ENCODE results near the gene GNG4.

GNG4 gene

DNA sequence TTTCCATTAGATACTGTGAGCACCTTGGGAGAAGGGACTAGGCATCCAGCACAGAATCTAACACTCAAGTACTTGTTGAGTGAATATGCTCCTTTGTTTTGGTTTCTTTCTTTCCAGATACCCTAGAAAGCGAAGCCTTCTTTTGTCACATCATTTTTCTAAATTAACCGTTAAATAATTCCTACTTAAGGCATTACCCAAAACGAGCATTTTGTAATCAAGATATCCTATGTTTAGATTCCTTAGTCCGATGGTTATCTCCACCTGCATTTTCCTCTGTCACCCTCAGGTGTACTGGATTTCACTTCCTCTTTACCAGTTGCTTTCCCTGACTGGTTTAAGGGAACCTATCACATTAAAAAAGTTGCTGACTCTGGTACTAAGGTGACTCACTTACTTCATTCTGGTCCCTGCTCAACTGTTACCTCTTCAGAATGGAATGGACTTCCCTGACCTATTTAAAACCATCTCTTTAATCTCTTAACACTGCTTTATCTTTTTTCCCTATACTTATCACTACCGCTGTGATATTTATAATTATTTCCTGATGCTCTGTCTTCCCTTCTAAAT, 148.5 kb downstream of the GNG4 start:
- Mint-ChIP-seq H3K27ac (no peak overlapping the region), H3K4me1 (ENCODE audit: low read depth) (peaks cover 13% of the 10 kb centered on the region), H3K27me3 (ENCODE audit: low read depth) (no peaks in the 10 kb centered on the region), H3K9me3 (no peaks in the 10 kb centered on the region), H3K36me3 (ENCODE audit: low read depth) (peaks cover 2% of the 10 kb centered on the region), H3K4me3 (no peak overlapping the region)

All from T-helper 1 cell treated with Interleukin-12 subunit alpha and Interleukin-12 subunit beta and Interleukin-4 antibody, amounts not matched to agents 30 μg/mL and 1 μg/mL, for 36 hours (primary cell).